Natural killer cell (primary cell): ENCODE measurements around the gene DSG2. TPM values are rescaled to one million over a fixed set of nuclear protein-coding genes. Genes with fewer than 3 reads are reported as not detected.

Experiments used
- ATAC-seq, 3 donors: fragments of 150-1000 bp in 2 of 3; fragments of 200-7000 bp in 1 of 3; cut with Tn5 transposase; 1 replicate in 1 of 3; 2 replicates in 2 of 3; pipeline ENCODE4 v1.10.0; 2021; ENCODE audit warnings: mild to moderate bottlenecking in 2 of 3, moderate library complexity in 2 of 3
- DNase-seq, 2 donors: peaks; one replicate each; pipeline versions ENCODE4 v3.0.0 to v3.0.0-alpha.2; 2013 to 2021; ENCODE audit warnings: mixed read lengths in 1 of 2
- H3K27ac ChIP-seq: one replicate; pipeline ENCODE4 v1.5.1; 2013; ENCODE audit warnings: mild to moderate bottlenecking, low read length
- H3K27me3 ChIP-seq: one replicate; pipeline ENCODE4 v1.6.1; 2013; ENCODE audit warnings: low read length; ENCODE audit not compliant: control insufficient read depth, insufficient read depth
- H3K36me3 ChIP-seq: one replicate; pipeline ENCODE4 v1.6.1; 2013; ENCODE audit warnings: low read length; ENCODE audit not compliant: control insufficient read depth, insufficient read depth
- H3K4me1 ChIP-seq: one replicate; pipeline ENCODE4 v1.6.1; 2013; ENCODE audit warnings: low read length; ENCODE audit not compliant: control insufficient read depth, insufficient read depth
- H3K4me3 ChIP-seq: one replicate; pipeline ENCODE4 v1.5.1; 2013; ENCODE audit warnings: low read length
- H3K9me3 ChIP-seq: one replicate; pipeline ENCODE4 v1.6.1; 2013; ENCODE audit warnings: low read length; ENCODE audit not compliant: control insufficient read depth, insufficient read depth
- H3K27ac Mint-ChIP-seq, 2 donors: one replicate each; pipeline ENCODE4 v1.8.0; 2022; ENCODE audit warnings: mild to moderate bottlenecking in 2 of 2, mixed read lengths in 2 of 2, moderate library complexity in 1 of 2
- H3K27me3 Mint-ChIP-seq, 2 donors: one replicate each; pipeline ENCODE4 v1.8.0; 2022; ENCODE audit warnings: low read depth in 2 of 2, mixed read lengths in 2 of 2
- H3K36me3 Mint-ChIP-seq: one replicate; pipeline ENCODE4 v1.8.0; 2022; ENCODE audit warnings: mixed read lengths
- H3K4me1 Mint-ChIP-seq, 2 donors: one replicate each; pipeline ENCODE4 v1.8.0; 2022; ENCODE audit warnings: mixed read lengths in 2 of 2
- H3K4me3 Mint-ChIP-seq: one replicate; pipeline ENCODE4 v1.8.0; 2022; ENCODE audit warnings: mild to moderate bottlenecking, moderate library complexity, mixed read lengths
- H3K9me3 Mint-ChIP-seq, 2 donors: one replicate each; pipeline ENCODE4 v1.8.0; 2022; ENCODE audit warnings: mixed read lengths in 2 of 2
- CTCF ChIP-seq: fragments of 200-600 bp; IDR thresholded peaks from one replicate; pipeline ENCODE4 v1.8.0; 2022; ENCODE audit warnings: antibody characterized with exemption
- WGBS: methylation state at CpG from one replicate; pipeline ENCODE4 v1.1.7; 2013; ENCODE audit warnings: missing lambda C conversion rate; ENCODE audit not compliant: insufficient coverage; 5-methylcytosine and 5-hydroxymethylcytosine counted together
- intact Hi-C: fragments of 100-400 bp; cut with micrococcal nuclease; formaldehyde crosslinking; loops from one replicate; pipeline ENCODE4 v1.14.2; 2022
- total RNA-seq, 4 donors: library from RNA; stranded (reverse); fragments of 120-200 nt in 1 of 4; gene quantifications; one replicate each; pipeline versions ENCODE4 v1.2.3 to v1.2.4, GENCODE V29; 2013 to 2022

DSG2 gene
- total RNA-seq, 3 donors from 2014 or later (not counting 1 experiment from before 2014, with no cell fraction given): 0.05 to 0.53 TPM; not detected in 1

GRCh38 chr18:31489311-31489710 lies 8.7 kb upstream of the DSG2 start:
- Histone ChIP-seq H3K4me1 (no peaks in the 10 kb centered on the region), H3K4me3 (no peak overlapping the region), H3K36me3 (no peaks in the 10 kb centered on the region), H3K9me3 (no peaks in the 10 kb centered on the region), H3K27me3 (no peaks in the 10 kb centered on the region), H3K27ac (no peak overlapping the region)
- H3K4me1 Mint-ChIP-seq: no peaks in the 10 kb centered on the region
- DNase-seq: no peak
- no peaks in the 10 kb centered on the region for H3K9me3 Mint-ChIP-seq
- H3K36me3 Mint-ChIP-seq: no peaks in the 10 kb centered on the region
- ATAC-seq: no peak
- peaks cover 9 to 14% of the 10 kb centered on the region in 2 donors for H3K27me3 Mint-ChIP-seq
- intact Hi-C loops: no loop called here
- no peak overlapping the region for H3K27ac Mint-ChIP-seq
- no peak for TF ChIP-seq CTCF
- no peak overlapping the region for H3K4me3 Mint-ChIP-seq
- WGBS: 86% methylated on average over 1 of the region's 1 CpG

- H3K4me3 Mint-ChIP-seq: no peak overlapping the region
- DNase-seq (no peak), ATAC-seq (no peak)
- no peaks in the 10 kb centered on the region for H3K9me3 Mint-ChIP-seq
- Histone ChIP-seq H3K9me3 (no peaks in the 10 kb centered on the region), H3K4me3 (no peak overlapping the region), H3K36me3 (no peaks in the 10 kb centered on the region), H3K27ac (no peak overlapping the region), H3K4me1 (no peaks in the 10 kb centered on the region), H3K27me3 (no peaks in the 10 kb centered on the region)
- intact Hi-C loops: no loop called here
- no peaks in the 10 kb centered on the region for H3K4me1 Mint-ChIP-seq
- WGBS: 79% methylated on average over 1 of the region's 1 CpG
- H3K27me3 Mint-ChIP-seq: peaks cover 12 to 25% of the 10 kb centered on the region in 2 donors
- no peak for TF ChIP-seq CTCF
- no peaks in the 10 kb centered on the region for H3K36me3 Mint-ChIP-seq
- no peak overlapping the region for H3K27ac Mint-ChIP-seq
Measured at GRCh38 chr18:31490387-31490786, 7.6 kb upstream of the DSG2 start.

GRCh38 chr18:31490833-31491232 lies 7.1 kb upstream of the DSG2 start:
- no peak overlapping the region for H3K27ac Mint-ChIP-seq
- intact Hi-C loops: no loop called here
- H3K27ac ChIP-seq: no peak overlapping the region
- H3K4me3 ChIP-seq: no peak overlapping the region
- no peaks in the 10 kb centered on the region for H3K4me1 ChIP-seq
- no peaks in the 10 kb centered on the region for H3K36me3 Mint-ChIP-seq
- peaks cover 12 to 29% of the 10 kb centered on the region in 2 donors for H3K27me3 Mint-ChIP-seq
- TF ChIP-seq CTCF: no peak
- H3K9me3 Mint-ChIP-seq: no peaks in the 10 kb centered on the region
- no peak for ATAC-seq
- DNase-seq: no peak
- no peaks in the 10 kb centered on the region for H3K4me1 Mint-ChIP-seq
- no peaks in the 10 kb centered on the region for H3K9me3 ChIP-seq
- no peak overlapping the region for H3K4me3 Mint-ChIP-seq
- no peaks in the 10 kb centered on the region for H3K36me3 ChIP-seq
- H3K27me3 ChIP-seq: peaks cover 1% of the 10 kb centered on the region

- Mint-ChIP-seq H3K4me3 (no peak overlapping the region), H3K27ac (no peak overlapping the region), H3K27me3 (peaks cover 12 to 37% of the 10 kb centered on the region in 2 donors), H3K4me1 (no peaks in the 10 kb centered on the region), H3K9me3 (no peaks in the 10 kb centered on the region), H3K36me3 (no peaks in the 10 kb centered on the region)
- Histone ChIP-seq H3K4me3 (no peak overlapping the region), H3K27me3 (peaks cover 4% of the 10 kb centered on the region), H3K9me3 (no peaks in the 10 kb centered on the region), H3K36me3 (no peaks in the 10 kb centered on the region), H3K4me1 (no peaks in the 10 kb centered on the region), H3K27ac (no peak overlapping the region)
- ATAC-seq: no peak
- intact Hi-C loops: no loop called here
- TF ChIP-seq CTCF: no peak
- DNase-seq: no peak
Measured at GRCh38 chr18:31491586-31491985, 6.4 kb upstream of the DSG2 start.
